ENCODE measurements around the gene SPAG5. TPM values are rescaled to one million over a fixed set of nuclear protein-coding genes. Genes with fewer than 3 reads are reported as not detected.

The SPAG5 gene
- total and polyA plus RNA-seq, 10 of the 15 experiments (the other 5 are each of a cell fraction or from before 2014, with no cell fraction given), result 73.5 to 171 (median 106) TPM

DNA sequence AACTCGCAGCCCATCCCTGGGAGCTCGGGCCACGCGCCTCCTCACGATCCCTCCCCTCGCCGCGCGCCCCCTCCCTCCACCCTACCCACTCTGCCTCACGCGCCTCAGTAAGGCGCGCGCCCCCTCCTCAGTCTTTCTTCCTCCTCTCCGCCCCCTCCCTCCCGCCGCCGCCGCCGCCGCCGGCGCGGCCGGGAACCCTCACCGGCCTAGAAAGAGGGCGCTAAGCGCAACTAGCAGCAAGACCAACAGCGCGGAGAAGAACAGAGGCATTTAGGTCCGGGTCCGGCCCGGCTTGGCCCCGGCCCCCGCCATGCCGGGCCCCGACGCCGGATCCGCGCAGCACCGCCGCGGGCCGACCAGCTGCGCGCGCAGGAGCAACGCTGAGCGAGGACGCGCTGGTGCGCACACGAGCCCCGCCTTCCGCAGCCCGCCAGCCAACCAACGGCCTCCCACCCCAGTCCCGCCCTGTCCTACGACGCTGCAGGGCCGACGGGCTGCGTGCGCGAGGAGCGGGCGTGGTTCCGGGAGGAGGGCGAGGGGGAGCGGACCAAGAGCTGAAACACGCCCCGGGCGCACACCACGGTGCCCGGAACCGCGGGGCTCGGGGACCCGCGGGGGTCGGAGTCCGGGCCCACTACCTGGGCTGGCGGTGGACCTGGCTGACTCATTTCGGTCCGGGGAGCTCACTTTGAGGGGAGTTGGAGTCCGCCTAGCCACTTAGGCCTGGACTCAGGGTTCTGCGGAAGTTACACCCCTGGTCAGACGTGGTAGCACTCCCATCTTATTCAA, 46.2 kb upstream of the SPAG5 start, which contains the start of gene BLTP2 (continued):
- no peak for TF ChIP-seq BCL11A (IDR thresholded peaks at IDR 0.05; ENCODE audit: low read depth, low read length)
- no peak for TF ChIP-seq ZBTB33 (IDR thresholded peaks at IDR 0.05)
- TF ChIP-seq PAX8 (IDR thresholded peaks at IDR 0.05), result no peak
- no peak for TF ChIP-seq NFXL1 (IDR thresholded peaks at IDR 0.05; ENCODE audit: borderline replicate concordance)
- TF ChIP-seq, protein P1, sequence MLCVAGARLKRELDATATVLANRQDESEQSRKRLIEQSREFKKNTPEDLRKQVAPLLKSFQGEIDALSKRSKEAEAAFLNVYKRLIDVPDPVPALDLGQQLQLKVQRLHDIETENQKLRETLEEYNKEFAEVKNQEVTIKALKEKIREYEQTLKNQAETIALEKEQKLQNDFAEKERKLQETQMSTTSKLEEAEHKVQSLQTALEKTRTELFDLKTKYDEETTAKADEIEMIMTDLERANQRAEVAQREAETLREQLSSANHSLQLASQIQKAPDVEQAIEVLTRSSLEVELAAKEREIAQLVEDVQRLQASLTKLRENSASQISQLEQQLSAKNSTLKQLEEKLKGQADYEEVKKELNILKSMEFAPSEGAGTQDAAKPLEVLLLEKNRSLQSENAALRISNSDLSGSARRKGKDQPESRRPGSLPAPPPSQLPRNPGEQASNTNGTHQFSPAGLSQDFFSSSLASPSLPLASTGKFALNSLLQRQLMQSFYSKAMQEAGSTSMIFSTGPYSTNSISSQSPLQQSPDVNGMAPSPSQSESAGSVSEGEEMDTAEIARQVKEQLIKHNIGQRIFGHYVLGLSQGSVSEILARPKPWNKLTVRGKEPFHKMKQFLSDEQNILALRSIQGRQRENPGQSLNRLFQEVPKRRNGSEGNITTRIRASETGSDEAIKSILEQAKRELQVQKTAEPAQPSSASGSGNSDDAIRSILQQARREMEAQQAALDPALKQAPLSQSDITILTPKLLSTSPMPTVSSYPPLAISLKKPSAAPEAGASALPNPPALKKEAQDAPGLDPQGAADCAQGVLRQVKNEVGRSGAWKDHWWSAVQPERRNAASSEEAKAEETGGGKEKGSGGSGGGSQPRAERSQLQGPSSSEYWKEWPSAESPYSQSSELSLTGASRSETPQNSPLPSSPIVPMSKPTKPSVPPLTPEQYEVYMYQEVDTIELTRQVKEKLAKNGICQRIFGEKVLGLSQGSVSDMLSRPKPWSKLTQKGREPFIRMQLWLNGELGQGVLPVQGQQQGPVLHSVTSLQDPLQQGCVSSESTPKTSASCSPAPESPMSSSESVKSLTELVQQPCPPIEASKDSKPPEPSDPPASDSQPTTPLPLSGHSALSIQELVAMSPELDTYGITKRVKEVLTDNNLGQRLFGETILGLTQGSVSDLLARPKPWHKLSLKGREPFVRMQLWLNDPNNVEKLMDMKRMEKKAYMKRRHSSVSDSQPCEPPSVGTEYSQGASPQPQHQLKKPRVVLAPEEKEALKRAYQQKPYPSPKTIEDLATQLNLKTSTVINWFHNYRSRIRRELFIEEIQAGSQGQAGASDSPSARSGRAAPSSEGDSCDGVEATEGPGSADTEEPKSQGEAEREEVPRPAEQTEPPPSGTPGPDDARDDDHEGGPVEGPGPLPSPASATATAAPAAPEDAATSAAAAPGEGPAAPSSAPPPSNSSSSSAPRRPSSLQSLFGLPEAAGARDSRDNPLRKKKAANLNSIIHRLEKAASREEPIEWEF (IDR thresholded peaks at IDR 0.05; ENCODE audit: insufficient replicate concordance, low read depth, low read length), result no peak
- peak; percentile 81; the same call in 1 of the 2 replicates for TF ChIP-seq CREB1 (IDR thresholded peaks at IDR 0.05; ENCODE audit: low read depth)
- TF ChIP-seq HDGF (IDR thresholded peaks at IDR 0.05), result peak; percentile 65; the same call in 1 of the 2 replicates
- TF ChIP-seq ZNF24 (IDR thresholded peaks at IDR 0.05), result peak; percentile 55; the same call in 1 of the 2 replicates
- TF ChIP-seq ATF7 (IDR thresholded peaks at IDR 0.05; ENCODE audit: low read depth), result peak; percentile 73
- no peak for TF ChIP-seq IRF4 (IDR thresholded peaks at IDR 0.05; ENCODE audit: low read depth, low read length)
- no peak; the same call in 1 of the 2 replicates for TF ChIP-seq MTA2 (IDR thresholded peaks at IDR 0.05; ENCODE audit: low read depth)
- no peak for TF ChIP-seq SMAD1 (IDR thresholded peaks at IDR 0.05; ENCODE audit: low read depth, partially characterized antibody)
- TF ChIP-seq TCF7 (IDR thresholded peaks at IDR 0.05; ENCODE audit: borderline replicate concordance), result no peak
- TF ChIP-seq MTA3 (IDR thresholded peaks at IDR 0.05; ENCODE audit: borderline replicate concordance, low read length), result no peak
- TF ChIP-seq CBFB (IDR thresholded peaks at IDR 0.05; ENCODE audit: low read depth), result 0 out of 2 replicates have a peak, but pooled peaks have one; percentile 42
- TF ChIP-seq, protein P2, sequence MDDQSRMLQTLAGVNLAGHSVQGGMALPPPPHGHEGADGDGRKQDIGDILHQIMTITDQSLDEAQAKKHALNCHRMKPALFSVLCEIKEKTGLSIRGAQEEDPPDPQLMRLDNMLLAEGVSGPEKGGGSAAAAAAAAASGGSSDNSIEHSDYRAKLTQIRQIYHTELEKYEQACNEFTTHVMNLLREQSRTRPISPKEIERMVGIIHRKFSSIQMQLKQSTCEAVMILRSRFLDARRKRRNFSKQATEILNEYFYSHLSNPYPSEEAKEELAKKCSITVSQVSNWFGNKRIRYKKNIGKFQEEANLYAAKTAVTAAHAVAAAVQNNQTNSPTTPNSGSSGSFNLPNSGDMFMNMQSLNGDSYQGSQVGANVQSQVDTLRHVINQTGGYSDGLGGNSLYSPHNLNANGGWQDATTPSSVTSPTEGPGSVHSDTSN (IDR thresholded peaks at IDR 0.05; ENCODE audit: insufficient replicate concordance, low read depth, low read length), result no peak
- TF ChIP-seq, protein P3, sequence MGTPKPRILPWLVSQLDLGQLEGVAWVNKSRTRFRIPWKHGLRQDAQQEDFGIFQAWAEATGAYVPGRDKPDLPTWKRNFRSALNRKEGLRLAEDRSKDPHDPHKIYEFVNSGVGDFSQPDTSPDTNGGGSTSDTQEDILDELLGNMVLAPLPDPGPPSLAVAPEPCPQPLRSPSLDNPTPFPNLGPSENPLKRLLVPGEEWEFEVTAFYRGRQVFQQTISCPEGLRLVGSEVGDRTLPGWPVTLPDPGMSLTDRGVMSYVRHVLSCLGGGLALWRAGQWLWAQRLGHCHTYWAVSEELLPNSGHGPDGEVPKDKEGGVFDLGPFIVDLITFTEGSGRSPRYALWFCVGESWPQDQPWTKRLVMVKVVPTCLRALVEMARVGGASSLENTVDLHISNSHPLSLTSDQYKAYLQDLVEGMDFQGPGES (IDR thresholded peaks at IDR 0.05), result no peak
- TF ChIP-seq NFYB (IDR thresholded peaks at IDR 0.05; ENCODE audit: insufficient read depth, low read depth, low read length), result peak; percentile 77; the same call in 1 of the 2 replicates
- TF ChIP-seq HDAC2 (IDR thresholded peaks at IDR 0.05), result no peak
- TF ChIP-seq ZNF622 (IDR thresholded peaks at IDR 0.05), result no peak
- TF ChIP-seq STAT3 (IDR thresholded peaks at IDR 0.05; ENCODE audit: low read depth, low read length), result no peak
- TF ChIP-seq LARP7 (IDR thresholded peaks at IDR 0.05), result no peak; the same call in 1 of the 2 replicates
- no peak; the same call in 1 of the 2 replicates for TF ChIP-seq TAF1 (IDR thresholded peaks at IDR 0.05; ENCODE audit: borderline replicate concordance, low read depth, low read length)

Measured in GM12878 (cell line).